ENCODE measurements around the gene RASGRP3.

Gene RASGRP3

DNA sequence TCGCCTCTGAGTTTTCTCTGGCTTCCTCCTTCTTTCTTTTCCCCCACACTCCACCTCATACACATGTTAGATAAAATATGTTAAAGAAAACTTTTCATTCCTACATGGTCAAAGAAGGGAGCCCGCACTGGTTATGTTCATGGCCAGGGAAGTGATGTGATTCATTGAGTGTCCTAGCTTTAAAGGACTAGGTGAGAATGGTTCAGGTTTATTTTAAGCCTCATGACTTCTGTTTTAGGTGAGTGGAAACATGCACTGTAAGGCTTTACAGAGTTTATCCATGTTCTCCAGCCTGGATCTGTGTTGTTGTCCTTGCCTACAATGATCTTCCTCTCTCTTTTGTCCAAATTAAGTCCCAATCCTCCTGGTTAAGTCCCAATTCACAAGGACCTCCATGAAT is 56.5 kb downstream of the RASGRP3 start:
- no peak overlapping the region for H3K4me2 ChIP-seq (ENCODE audit: low read depth, low read length)
- H3K27me3 ChIP-seq (replicated peaks; ENCODE audit: insufficient read depth, low read length), result no peaks in the 10 kb centered on the region
- no peaks in the 10 kb centered on the region for H4K20me1 ChIP-seq (ENCODE audit: insufficient read depth, low read length)
- no peaks in the 10 kb centered on the region for H3K9me3 ChIP-seq (replicated peaks; ENCODE audit: insufficient read depth, low read length)
- DNase-seq, result no peak
- H3F3A ChIP-seq (ENCODE audit: insufficient read depth, low read length), result peaks cover 18% of the 10 kb centered on the region
- no peak overlapping the region for H3K9ac ChIP-seq (ENCODE audit: low read length)
- H3K4me3 ChIP-seq (ENCODE audit: low read length), result no peak overlapping the region
- no peaks in the 10 kb centered on the region for H3K9me2 ChIP-seq (replicated peaks; ENCODE audit: insufficient read depth, low read length)
- H3K79me2 ChIP-seq (ENCODE audit: low read length), result 0 out of 2 replicates have a peak, but pooled peaks cover 13% of the 10 kb centered on the region
- no peak overlapping the region for H2AFZ ChIP-seq (ENCODE audit: low read length)
- no peak overlapping the region for H3K27ac ChIP-seq (ENCODE audit: low read length)
- H3K36me3 ChIP-seq (replicated peaks; ENCODE audit: insufficient read depth, low read length), result peaks cover 4% of the 10 kb centered on the region; the same call in 1 of the 2 replicates
- TF ChIP-seq, protein P1, sequence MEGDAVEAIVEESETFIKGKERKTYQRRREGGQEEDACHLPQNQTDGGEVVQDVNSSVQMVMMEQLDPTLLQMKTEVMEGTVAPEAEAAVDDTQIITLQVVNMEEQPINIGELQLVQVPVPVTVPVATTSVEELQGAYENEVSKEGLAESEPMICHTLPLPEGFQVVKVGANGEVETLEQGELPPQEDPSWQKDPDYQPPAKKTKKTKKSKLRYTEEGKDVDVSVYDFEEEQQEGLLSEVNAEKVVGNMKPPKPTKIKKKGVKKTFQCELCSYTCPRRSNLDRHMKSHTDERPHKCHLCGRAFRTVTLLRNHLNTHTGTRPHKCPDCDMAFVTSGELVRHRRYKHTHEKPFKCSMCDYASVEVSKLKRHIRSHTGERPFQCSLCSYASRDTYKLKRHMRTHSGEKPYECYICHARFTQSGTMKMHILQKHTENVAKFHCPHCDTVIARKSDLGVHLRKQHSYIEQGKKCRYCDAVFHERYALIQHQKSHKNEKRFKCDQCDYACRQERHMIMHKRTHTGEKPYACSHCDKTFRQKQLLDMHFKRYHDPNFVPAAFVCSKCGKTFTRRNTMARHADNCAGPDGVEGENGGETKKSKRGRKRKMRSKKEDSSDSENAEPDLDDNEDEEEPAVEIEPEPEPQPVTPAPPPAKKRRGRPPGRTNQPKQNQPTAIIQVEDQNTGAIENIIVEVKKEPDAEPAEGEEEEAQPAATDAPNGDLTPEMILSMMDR (IDR thresholded peaks at IDR 0.05; ENCODE audit: low read length), result no peak
- TF ChIP-seq EZH2 (optimal IDR thresholded peaks at IDR 0.05; ENCODE audit: low read depth, low read length) (no peak), EZH2phosphoT487 (IDR thresholded peaks at IDR 0.05; ENCODE audit: low read length) (no peak)
- H3K4me1 ChIP-seq (ENCODE audit: low read length), result peaks cover 43% of the 10 kb centered on the region

DNA sequence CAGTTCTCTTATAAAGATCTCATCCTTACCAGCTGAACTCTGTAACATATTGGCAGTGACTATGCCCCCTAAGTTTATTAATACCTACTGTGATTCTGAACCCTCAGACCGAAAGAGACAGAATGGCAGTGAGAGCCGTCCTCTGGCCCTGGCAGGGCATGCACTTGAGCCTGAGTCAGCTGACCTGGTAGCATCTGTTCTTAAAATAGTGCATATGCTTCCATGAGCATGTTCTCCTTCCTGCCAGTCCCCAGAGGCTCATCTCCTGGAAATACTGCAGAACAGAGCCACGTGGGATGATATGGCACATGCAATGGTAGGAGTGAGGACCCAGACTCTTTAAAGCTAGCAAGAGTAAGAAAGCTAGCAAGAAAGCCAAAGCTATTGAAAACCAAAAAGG is 59.0 kb downstream of the RASGRP3 start:
- no peaks in the 10 kb centered on the region for H3K9me3 ChIP-seq (replicated peaks; ENCODE audit: insufficient read depth, low read length)
- TF ChIP-seq, protein P1 (IDR thresholded peaks at IDR 0.05; ENCODE audit: low read length), result no peak
- TF ChIP-seq EZH2 (optimal IDR thresholded peaks at IDR 0.05; ENCODE audit: low read depth, low read length) (no peak), EZH2phosphoT487 (IDR thresholded peaks at IDR 0.05; ENCODE audit: low read length) (no peak)
- peaks cover 7% of the 10 kb centered on the region for H3F3A ChIP-seq (ENCODE audit: insufficient read depth, low read length)
- H3K4me3 ChIP-seq (ENCODE audit: low read length), result no peak overlapping the region
- H4K20me1 ChIP-seq (ENCODE audit: insufficient read depth, low read length), result no peaks in the 10 kb centered on the region
- peaks cover 4% of the 10 kb centered on the region; the same call in 1 of the 2 replicates for H3K36me3 ChIP-seq (replicated peaks; ENCODE audit: insufficient read depth, low read length)
- H3K9me2 ChIP-seq (replicated peaks; ENCODE audit: insufficient read depth, low read length), result no peaks in the 10 kb centered on the region
- H3K4me1 ChIP-seq (ENCODE audit: low read length), result peaks cover 20% of the 10 kb centered on the region
- no peak overlapping the region for H2AFZ ChIP-seq (ENCODE audit: low read length)
- H3K27me3 ChIP-seq (replicated peaks; ENCODE audit: insufficient read depth, low read length), result no peaks in the 10 kb centered on the region
- no peak overlapping the region for H3K27ac ChIP-seq (ENCODE audit: low read length)
- H3K79me2 ChIP-seq (ENCODE audit: low read length), result 0 out of 2 replicates have a peak, but pooled peaks cover 10% of the 10 kb centered on the region
- H3K9ac ChIP-seq (ENCODE audit: low read length), result no peak overlapping the region
- no peak for DNase-seq
- no peak overlapping the region for H3K4me2 ChIP-seq (ENCODE audit: low read depth, low read length)

DNA sequence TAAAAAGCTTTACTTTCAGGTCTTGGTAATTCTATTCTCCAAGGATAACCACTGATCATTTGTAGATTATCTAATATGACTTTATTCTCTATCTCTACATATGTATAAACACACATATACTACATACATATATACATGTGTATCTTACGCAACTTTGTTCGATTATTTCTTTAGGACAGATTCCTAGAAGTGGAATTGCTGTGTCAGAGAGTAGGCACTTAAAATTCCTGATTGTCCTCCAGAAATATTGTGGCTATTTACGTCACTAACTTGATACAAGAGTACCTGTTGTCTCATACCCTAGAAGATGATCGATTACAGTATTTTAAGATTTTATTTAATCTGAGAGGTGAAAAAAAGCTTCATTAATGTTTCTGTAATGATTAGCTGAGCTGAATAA is 64.8 kb downstream of the RASGRP3 start:
- no peaks in the 10 kb centered on the region for H3K36me3 ChIP-seq (replicated peaks; ENCODE audit: insufficient read depth, low read length)
- H3K4me1 ChIP-seq (ENCODE audit: low read length), result no peaks in the 10 kb centered on the region
- H3K4me3 ChIP-seq (ENCODE audit: low read length), result no peak overlapping the region
- no peaks in the 10 kb centered on the region for H3K79me2 ChIP-seq (ENCODE audit: low read length)
- H2AFZ ChIP-seq (ENCODE audit: low read length), result no peak overlapping the region
- H3K27ac ChIP-seq (ENCODE audit: low read length), result no peak overlapping the region
- H4K20me1 ChIP-seq (ENCODE audit: insufficient read depth, low read length), result no peaks in the 10 kb centered on the region
- no peaks in the 10 kb centered on the region for H3K9me3 ChIP-seq (replicated peaks; ENCODE audit: insufficient read depth, low read length)
- TF ChIP-seq EZH2phosphoT487 (IDR thresholded peaks at IDR 0.05; ENCODE audit: low read length), result no peak
- TF ChIP-seq, protein P1 (IDR thresholded peaks at IDR 0.05; ENCODE audit: low read length), result no peak
- no peak for TF ChIP-seq EZH2 (optimal IDR thresholded peaks at IDR 0.05; ENCODE audit: low read depth, low read length)
- H3K9me2 ChIP-seq (replicated peaks; ENCODE audit: insufficient read depth, low read length), result no peaks in the 10 kb centered on the region
- no peak for DNase-seq
- no peaks in the 10 kb centered on the region for H3K27me3 ChIP-seq (replicated peaks; ENCODE audit: insufficient read depth, low read length)
- H3F3A ChIP-seq (ENCODE audit: insufficient read depth, low read length), result no peaks in the 10 kb centered on the region
- no peak overlapping the region for H3K9ac ChIP-seq (ENCODE audit: low read length)
- H3K4me2 ChIP-seq (ENCODE audit: low read depth, low read length), result no peak overlapping the region
